Cardiac septum (tissue), 1 donor: Measurements from ENCODE around the gene TNRC6C. TPM values are rescaled to one million over a fixed set of nuclear protein-coding genes. Genes with fewer than 3 reads are reported as not detected.
"Not testable (repeated sequence)": the region's sequence is repeated elsewhere in the genome, so short reads cannot be mapped to it uniquely, and the experiment has no call there.

ENCODE experiments used
- DNase-seq: peaks from one replicate; pipeline ENCODE4 v3.0.0-alpha.2; 2020; ENCODE audit warnings: low spot score
- intact Hi-C: fragments of 100-400 bp; cut with DNase I; formaldehyde crosslinking; loops from one replicate; pipeline ENCODE4 v1.14.0; 2022
- total RNA-seq: library from RNA; stranded (reverse); fragmentation: NEBNext Ultra II Directional; extraction: Animal tissue kit (Norgen Biotek cat#: 25700); gene quantifications from one replicate; pipeline ENCODE4 v1.2.1, GENCODE V29; 2021
- donor health status: DM: no; HTN: no; CAD: no.

Gene TNRC6C
- total RNA-seq, 1 donor from 2014 or later = 17.8 TPM

DNA sequence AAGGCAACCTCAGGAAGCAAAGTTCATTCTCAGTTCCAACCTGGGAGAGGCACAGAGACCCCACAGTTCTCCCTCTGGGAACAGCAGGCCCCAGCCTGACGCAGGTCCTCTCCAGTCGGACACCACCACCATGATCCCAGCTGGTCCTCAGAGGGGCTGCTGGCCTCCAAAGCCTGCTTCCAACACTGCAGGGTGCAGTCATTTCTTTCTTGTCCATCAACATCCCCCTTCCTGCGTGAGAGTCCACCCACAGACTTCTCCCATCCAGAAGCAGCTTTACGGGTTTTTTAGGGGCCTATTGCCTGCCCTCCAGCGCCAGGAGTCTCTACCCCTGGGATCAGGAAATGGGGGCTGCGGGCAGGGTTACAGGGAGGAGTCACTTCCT lies 29.3 kb upstream of the TNRC6C start:
- DNase-seq = no peak
- intact Hi-C loops = no loop called here

GRCh38 chr17:77929871-77930436 lies 28.5 kb upstream of the TNRC6C start:
- intact Hi-C loops = no loop called here
- no peak for DNase-seq

- intact Hi-C loops = no loop called here
- no peak for DNase-seq
Measured at GRCh38 chr17:77930780-77931768, 27.4 kb upstream of the TNRC6C start.

- intact Hi-C loops = no loop called here
Measured at GRCh38 chr17:77933777-77934398, 24.6 kb upstream of the TNRC6C start.

GRCh38 chr17:77935121-77935571 lies 23.4 kb upstream of the TNRC6C start:
- DNase-seq = no peak
- intact Hi-C loops = no loop called here

More at GRCh38 chr17:77933777-77934398, 24.6 kb upstream of the TNRC6C start:
- DNase-seq = no peak

DNA sequence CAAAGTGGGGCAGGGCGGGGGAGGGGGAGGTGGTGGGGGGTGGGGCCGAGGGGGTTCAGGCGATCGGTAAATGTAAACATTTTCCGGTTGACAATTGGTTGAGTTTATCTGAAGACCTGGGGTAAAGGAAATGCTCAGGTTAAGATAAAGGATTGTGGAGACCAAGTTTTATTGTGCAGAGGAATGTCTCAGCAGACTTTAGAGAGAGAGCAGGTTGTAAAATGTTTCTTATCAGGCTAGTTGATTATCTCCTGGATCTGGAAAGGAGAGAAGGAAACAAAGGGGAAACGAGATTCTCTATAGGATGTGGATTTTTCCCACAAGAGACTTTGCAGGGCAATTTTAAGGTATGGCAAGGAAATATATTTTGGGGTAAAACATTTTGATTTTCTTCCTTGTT lies 22.8 kb upstream of the TNRC6C start:
- intact Hi-C loops, DNase-seq: not testable (repeated sequence)

- intact Hi-C loops = no loop called here
- DNase-seq = no peak
Measured at GRCh38 chr17:77936881-77937280, 21.6 kb upstream of the TNRC6C start.

GRCh38 chr17:77941004-77941403 lies 17.5 kb upstream of the TNRC6C start:
- intact Hi-C loops = no loop called here
- DNase-seq = no peak

GRCh38 chr17:77942112-77942988 lies 16.2 kb upstream of the TNRC6C start:
- intact Hi-C loops = no loop called here
- DNase-seq = no peak

GRCh38 chr17:77943971-77944370 lies 14.5 kb upstream of the TNRC6C start:
- intact Hi-C loops = no loop called here
- no peak for DNase-seq

DNA sequence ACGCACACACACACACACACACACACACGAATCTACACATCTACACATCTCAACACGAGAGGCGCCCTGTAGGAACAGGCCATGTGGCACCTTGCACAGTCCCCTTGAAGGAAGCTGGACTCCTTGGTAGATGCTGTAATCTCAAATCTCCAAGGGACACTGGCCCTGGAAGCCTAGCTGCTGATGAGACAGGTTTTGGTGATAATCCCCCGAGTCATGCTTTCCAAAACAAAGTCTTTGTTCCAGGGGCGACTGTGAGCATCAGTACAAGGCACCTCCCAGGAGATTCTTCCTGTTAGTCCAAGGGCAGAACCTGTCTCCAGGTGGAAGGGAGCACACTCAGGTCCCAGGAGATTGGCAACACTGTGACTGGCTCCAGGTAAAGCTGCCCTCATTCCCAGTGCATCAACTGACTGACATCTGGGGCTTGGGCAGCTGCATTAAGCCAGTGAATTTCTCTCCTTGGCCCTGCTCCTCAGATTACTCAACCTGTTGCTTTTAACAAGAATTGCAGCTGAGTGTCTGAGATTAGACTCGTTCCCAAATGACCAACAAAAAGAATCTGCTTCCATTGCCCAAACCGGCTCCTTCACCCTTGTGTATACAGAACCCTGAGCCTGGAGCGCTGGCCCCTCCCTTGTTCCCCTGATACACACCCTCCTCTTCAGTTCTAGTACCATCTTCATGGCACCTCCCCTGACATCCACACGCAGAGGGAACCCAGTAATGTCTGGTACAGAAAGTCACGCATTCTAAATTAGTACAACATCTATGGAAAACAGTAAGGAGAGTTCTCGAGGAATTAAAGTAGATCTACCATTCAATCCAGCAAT lies 13.9 kb upstream of the TNRC6C start:
- no peak for DNase-seq
- intact Hi-C loops = no loop called here

DNA sequence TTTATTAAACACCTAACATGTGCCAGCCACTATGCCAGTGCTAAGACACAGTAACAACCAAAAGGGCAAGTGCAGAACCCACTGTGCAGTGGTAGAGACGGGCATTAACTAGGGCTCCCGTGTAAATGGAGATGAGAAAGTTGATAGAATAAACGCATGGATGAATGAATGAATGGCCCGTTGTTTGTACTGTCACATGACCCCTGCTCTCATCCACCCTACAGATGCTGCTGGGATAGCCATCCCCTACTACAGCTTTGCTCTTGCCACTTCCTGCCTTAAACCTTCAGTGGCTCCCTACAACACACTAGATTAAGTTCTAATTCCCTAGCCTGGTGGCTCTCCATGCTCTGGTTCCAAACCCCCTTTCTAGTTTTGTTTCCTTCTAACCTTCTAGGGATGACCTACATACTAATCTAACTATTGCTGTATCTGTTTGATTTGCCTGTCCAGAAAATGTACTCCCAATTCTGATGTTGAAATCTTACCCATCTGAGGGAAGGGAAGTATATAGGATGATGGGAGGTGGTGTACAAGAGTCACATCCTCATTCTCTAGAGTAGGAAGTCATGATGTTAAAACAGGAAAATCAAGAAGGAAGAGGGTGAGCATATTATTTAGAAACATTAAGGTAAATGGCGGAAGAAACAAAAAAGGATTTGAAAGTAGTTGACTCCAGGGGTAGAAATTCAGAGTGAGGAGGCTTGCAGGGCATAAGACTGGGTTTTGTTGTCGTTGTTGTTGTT lies 11.4 kb upstream of the TNRC6C start:
- DNase-seq = no peak
- intact Hi-C loops = no loop called here

DNA sequence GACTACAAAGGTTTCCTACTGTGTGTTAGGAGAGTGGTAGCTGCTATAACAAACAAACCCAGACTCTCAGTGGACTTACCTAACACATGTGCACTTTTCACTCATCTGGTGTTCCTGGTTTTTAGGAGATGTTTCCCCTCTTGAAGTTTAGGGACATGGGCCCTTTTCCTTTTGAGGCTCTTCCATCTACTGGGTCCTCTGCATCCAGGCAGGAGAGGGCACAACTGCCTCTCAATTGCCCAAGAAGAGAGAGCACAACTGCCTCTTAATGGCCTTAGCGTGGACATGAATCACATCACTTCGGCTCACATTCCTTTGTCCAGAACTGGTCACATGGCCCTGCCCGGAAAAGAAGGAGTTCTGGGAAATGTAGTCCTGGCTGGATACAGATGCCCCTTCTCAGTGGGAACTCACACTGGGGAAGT lies 9.8 kb upstream of the TNRC6C start:
- DNase-seq = no peak

GRCh38 chr17:77951123-77951522 lies 7.4 kb upstream of the TNRC6C start:
- intact Hi-C loops = no loop called here
- no peak for DNase-seq

More for the DNA sequence above, 9.8 kb upstream of the TNRC6C start:
- intact Hi-C loops = no loop called here

DNA sequence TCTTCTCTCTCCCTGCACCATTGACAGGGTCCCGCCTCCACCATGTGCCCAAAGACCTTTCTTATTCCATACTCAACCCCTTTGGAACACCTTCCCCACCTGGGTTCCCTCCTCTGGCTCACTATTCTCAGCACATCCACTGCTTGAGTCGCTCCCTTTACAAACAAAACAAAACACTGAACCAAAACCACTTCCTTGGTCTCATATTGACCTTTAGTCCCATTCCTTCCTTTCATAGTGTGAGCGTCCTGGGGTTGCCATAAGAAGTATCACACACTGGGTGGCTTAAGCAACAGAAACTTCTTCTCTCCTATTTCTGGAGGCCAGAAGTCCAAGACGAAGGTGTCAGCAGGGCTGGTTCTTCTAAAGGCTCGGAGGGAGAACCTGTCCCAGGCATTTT lies 6.1 kb upstream of the TNRC6C start:
- intact Hi-C loops = no loop called here

GRCh38 chr17:77957235-77957856 lies 1.2 kb upstream of the TNRC6C start:
- DNase-seq = no peak
- intact Hi-C loops = loop anchor here (1.0 to 5.0 kb wide), 3 partner anchors 40 to 115 kb away; no protein-coding TSS in a partner anchor

More for the DNA sequence above, 6.1 kb upstream of the TNRC6C start:
- no peak for DNase-seq

GRCh38 chr17:77958716-77959125 lies 218 bp downstream of the TNRC6C start:
- intact Hi-C loops = loop anchor here (5.0 kb wide), 2 partner anchors 39 to 76 kb away; no protein-coding TSS in a partner anchor
- no peak for DNase-seq
